IMR-90 (cell line): ENCODE data around the gene OSBPL2.

ENCODE experiments used
- CEBPB ChIP-seq: IDR thresholded peaks from 2 replicates; pipeline ENCODE4 v1.6.1; 2012; ENCODE audit warnings: low read depth, low read length, improper control_type of control experiment
- CHD1 ChIP-seq: IDR thresholded peaks from 2 replicates; pipeline ENCODE4 v1.6.1; 2012; ENCODE audit warnings: low read depth, low read length, improper control_type of control experiment
- FOS ChIP-seq: fragments of 150-350 bp; IDR thresholded peaks from 2 replicates; pipeline ENCODE4 v1.6.1; 2016; ENCODE audit warnings: low read depth, low read length
- MAFK ChIP-seq: IDR thresholded peaks from 2 replicates; pipeline ENCODE4 v1.6.1; 2012; ENCODE audit warnings: low read depth, low read length, improper control_type of control experiment
- MAZ ChIP-seq: IDR thresholded peaks from 2 replicates; pipeline ENCODE4 v1.6.1; 2012; ENCODE audit warnings: low read depth, mild to moderate bottlenecking, low read length, improper control_type of control experiment, moderate library complexity, borderline replicate concordance
- MXI1 ChIP-seq: IDR thresholded peaks from 2 replicates; pipeline ENCODE4 v1.6.1; 2012; ENCODE audit warnings: low read depth, mild to moderate bottlenecking, low read length, moderate library complexity, borderline replicate concordance
- POLR2A ChIP-seq: IDR thresholded peaks from 2 replicates; pipeline ENCODE4 v1.6.1; 2012; ENCODE audit warnings: mild to moderate bottlenecking, low read depth, low read length
- RAD21 ChIP-seq: IDR thresholded peaks from 2 replicates; pipeline ENCODE4 v1.6.1; 2012; ENCODE audit warnings: low read length, improper control_type of control experiment
- RCOR1 ChIP-seq: IDR thresholded peaks from 2 replicates; pipeline ENCODE4 v1.6.1; 2012; ENCODE audit warnings: mild to moderate bottlenecking, low read length, improper control_type of control experiment; ENCODE audit not compliant: insufficient replicate concordance
- SMC3 ChIP-seq: fragments of 150-350 bp; IDR thresholded peaks from 2 replicates; pipeline ENCODE4 v1.6.1; 2016; ENCODE audit warnings: low read depth, mild to moderate bottlenecking, antibody characterized with exemption, low read length, moderate library complexity
- USF2 ChIP-seq: fragments of 150-350 bp; IDR thresholded peaks from 2 replicates; pipeline ENCODE4 v1.6.1; 2017; ENCODE audit warnings: mild to moderate bottlenecking, antibody characterized with exemption, low read length, low read depth
- TF ChIP-seq, protein P1 (sequence below): conservative IDR thresholded peaks from 2 replicates; pipeline ENCODE4 v1.5.1; 2012; ENCODE audit warnings: mild to moderate bottlenecking, low read depth, low read length, improper control_type of control experiment
- TF ChIP-seq, protein P2 (sequence below): fragments of 150-350 bp; IDR thresholded peaks from 2 replicates; pipeline ENCODE4 v1.6.1; 2016; ENCODE audit warnings: low read depth, mild to moderate bottlenecking, low read length, moderate library complexity, borderline replicate concordance

GRCh38 chr20:62217913-62218773 lies 20.2 kb upstream of the OSBPL2 start:
- TF ChIP-seq, protein P1, sequence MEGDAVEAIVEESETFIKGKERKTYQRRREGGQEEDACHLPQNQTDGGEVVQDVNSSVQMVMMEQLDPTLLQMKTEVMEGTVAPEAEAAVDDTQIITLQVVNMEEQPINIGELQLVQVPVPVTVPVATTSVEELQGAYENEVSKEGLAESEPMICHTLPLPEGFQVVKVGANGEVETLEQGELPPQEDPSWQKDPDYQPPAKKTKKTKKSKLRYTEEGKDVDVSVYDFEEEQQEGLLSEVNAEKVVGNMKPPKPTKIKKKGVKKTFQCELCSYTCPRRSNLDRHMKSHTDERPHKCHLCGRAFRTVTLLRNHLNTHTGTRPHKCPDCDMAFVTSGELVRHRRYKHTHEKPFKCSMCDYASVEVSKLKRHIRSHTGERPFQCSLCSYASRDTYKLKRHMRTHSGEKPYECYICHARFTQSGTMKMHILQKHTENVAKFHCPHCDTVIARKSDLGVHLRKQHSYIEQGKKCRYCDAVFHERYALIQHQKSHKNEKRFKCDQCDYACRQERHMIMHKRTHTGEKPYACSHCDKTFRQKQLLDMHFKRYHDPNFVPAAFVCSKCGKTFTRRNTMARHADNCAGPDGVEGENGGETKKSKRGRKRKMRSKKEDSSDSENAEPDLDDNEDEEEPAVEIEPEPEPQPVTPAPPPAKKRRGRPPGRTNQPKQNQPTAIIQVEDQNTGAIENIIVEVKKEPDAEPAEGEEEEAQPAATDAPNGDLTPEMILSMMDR = no peak
- TF ChIP-seq FOS (no peak), POLR2A (no peak), SMC3 (no peak), RCOR1 (no peak), MXI1 (no peak), RAD21 (no peak), MAFK (no peak), MAZ (no peak), USF2 (no peak), CHD1 (no peak), CEBPB (no peak)
- TF ChIP-seq, protein P2, sequence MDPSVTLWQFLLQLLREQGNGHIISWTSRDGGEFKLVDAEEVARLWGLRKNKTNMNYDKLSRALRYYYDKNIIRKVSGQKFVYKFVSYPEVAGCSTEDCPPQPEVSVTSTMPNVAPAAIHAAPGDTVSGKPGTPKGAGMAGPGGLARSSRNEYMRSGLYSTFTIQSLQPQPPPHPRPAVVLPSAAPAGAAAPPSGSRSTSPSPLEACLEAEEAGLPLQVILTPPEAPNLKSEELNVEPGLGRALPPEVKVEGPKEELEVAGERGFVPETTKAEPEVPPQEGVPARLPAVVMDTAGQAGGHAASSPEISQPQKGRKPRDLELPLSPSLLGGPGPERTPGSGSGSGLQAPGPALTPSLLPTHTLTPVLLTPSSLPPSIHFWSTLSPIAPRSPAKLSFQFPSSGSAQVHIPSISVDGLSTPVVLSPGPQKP = no peak
